ENCODE measurements around the gene SYT15B.
"Not testable (repeated sequence)": the region's sequence is repeated elsewhere in the genome, so short reads cannot be mapped to it uniquely, and the experiment has no call there.

The SYT15B gene

DNA sequence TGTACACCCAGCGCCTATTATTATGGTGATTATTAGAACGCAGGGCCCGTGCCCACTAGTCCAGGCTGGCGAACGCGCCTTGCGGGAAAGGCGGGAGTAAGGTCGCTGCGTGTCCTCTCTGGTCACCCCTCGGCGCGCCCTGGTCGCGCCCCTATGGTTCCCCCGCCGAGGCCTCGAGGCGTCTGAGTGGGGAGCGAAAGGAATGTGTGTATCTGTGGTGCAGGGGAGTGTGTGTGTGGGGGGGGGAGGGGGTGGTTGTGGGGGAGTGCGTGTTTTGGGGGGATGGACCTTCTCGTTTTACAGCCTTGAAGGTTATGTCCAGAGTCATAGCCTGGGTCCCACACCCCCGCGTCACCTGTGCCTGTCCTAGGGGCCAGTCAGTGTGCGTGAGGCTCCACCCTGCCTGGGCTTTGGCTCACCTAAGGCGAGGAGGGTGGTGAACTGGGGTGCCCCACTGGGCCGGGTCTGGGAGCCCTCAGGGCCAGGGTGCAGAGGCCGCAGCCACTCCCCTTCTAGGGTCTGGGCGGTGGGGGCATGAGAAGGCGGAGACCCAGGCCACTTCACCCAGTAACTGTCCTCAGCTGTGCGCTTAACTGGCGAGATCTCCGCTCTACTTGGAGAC, at the start of gene SYT15B:
SYT15B (minus strand) TSS at position 39 of the 622 bp plus-strand sequence. CDS start 952 bp downstream, outside the sequence.
- DNase-seq: not testable (repeated sequence)

DNA sequence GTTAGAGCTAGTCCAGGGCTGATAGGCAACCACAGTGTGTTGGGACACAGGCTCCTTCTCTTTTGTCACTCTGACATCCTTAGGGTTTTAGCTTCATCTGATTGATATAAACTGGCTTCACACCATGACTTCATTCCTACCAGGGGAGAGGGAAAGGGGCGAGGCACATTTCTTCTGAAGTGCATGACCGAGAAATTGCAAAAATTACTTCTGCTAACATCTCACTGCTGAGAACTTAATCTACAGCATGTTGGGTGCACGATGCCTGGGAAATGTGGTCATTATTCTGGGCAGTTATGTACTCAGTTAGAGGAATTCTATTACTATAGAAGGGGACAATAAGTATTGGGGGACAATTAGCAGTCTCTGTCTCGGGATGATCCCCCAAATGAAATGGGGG, 16.2 kb upstream of the SYT15B start:
- DNase-seq: not testable (repeated sequence)

- DNase-seq: peak; percentile 12
Measured at GRCh38 chr10:47775361-47776231, 12.2 kb upstream of the SYT15B start.

DNA sequence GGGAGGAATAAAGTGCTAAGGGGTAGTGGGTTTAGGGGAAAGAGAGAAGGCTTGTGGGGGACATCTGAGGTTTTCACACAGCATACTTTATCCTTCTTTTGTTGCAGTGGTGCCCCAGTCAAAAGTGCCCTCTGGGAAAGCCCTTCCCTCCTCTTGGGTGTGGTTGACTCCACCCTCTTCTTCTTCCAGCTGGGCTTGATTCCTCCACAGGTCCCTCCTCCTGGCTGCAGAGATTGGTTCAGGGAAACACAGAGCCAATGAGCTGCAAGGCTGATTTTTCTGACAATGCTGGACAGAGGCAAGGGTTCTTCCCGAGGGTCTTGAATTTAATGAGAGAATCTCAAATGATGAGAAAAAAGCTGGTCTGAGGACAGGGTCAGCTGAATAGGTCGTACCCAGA, 7.4 kb upstream of the SYT15B start:
- DNase-seq: not testable (repeated sequence)

- DNase-seq: not testable (repeated sequence)
Measured at GRCh38 chr10:47768578-47769115, 5.3 kb upstream of the SYT15B start.

- DNase-seq: not testable (repeated sequence)
Measured at GRCh38 chr10:47768085-47768484, 4.7 kb upstream of the SYT15B start.

DNA sequence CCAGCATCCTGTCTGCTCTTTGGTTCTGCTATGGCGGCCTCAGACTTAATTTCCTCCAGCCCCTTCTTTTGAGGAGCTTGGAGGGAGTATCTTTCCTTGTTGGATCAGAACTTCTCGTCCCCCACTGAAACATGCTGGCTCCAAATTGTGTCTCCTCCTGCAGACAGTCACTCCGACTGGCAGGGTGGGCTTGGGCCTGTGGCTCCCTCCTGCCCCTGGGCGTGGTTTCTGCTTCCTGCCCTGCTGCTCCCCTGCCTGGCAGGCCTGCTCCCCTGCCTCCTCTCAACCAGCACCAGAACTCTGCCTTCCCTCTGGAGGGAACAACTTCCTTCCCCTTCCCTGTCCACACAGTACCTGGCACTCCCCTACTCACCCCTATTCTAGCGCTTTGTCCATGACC, 3.8 kb upstream of the SYT15B start:
- not testable (repeated sequence) for DNase-seq

- DNase-seq: not testable (repeated sequence)
Measured at GRCh38 chr10:47765232-47765631, 1.8 kb upstream of the SYT15B start.

DNA sequence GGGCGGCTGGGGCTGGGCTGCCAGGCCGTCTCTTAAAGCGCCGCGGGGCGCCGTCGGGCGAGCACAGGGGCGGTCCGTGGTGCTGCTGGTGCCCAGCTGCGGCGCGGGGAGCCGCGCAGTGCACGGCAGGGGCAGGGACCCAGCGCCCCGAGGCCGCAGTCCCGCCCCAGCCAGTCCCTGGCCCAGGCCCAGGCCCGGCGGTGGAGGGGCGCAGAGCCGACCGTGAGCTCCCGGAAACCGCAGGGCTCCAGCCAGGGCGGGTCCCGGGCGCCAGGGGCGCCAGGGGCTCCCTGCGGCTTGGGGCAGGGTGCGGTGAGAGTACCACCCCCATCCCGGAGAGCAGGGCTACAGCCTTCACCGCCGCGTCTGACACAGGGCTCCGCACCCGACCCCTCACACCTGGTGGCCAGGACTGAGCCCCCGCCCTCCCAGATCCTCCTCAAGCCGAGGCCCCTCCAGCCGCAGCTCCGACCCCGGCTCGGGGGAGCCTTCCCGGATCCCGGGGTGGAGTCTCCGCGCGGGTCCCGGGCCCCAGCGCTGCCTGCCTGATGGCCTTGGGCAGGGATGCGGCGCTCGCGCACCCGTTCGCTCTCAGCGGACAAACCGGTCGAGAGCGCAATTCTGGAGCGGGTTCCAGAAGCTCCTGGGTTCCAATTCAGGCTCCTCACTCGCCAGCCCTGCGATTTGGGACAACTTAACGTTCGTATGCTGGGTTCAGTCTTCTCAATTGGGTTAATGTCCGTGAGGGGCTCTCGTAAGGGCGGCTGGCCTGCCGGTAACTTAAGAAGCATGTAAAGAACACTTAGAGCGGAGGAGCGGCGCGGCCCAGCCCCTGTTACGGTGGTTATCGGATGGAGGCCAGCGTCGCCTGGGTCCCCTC, 478 bp downstream of the SYT15B start:
- not testable (repeated sequence) for DNase-seq

- DNase-seq: not testable (repeated sequence)
Measured at GRCh38 chr10:47758855-47759254, 4.5 kb downstream of the SYT15B start.

- DNase-seq: not testable (repeated sequence)
Measured at GRCh38 chr10:47756169-47756568, 7.2 kb downstream of the SYT15B start.

- DNase-seq: not testable (repeated sequence)
Measured at GRCh38 chr10:47753871-47754270, 9.5 kb downstream of the SYT15B start.

- not testable (repeated sequence) for DNase-seq
Measured at GRCh38 chr10:47753176-47753575, 10.2 kb downstream of the SYT15B start.

- DNase-seq: not testable (repeated sequence)
Measured at GRCh38 chr10:47751821-47752220, 11.6 kb downstream of the SYT15B start.

DNA sequence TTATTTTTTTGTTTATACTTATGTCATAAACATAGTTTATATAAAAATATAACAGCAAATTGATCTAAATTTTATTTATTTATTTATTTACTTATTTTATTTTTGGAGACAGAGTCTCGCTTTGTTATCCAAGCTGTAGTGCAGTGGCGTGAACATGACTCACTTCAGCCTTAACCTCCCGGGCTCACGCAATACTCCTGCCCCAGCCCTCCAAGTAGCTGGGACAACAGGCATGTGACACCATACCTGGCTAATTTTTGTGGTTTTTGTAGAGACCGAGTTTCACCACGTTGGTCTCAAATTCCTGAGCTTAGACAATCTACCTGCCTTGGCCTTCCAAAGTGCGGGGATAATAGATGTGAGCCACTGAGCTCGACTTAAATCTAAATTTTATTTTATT, 13.0 kb downstream of the SYT15B start:
- DNase-seq: not testable (repeated sequence)

DNA sequence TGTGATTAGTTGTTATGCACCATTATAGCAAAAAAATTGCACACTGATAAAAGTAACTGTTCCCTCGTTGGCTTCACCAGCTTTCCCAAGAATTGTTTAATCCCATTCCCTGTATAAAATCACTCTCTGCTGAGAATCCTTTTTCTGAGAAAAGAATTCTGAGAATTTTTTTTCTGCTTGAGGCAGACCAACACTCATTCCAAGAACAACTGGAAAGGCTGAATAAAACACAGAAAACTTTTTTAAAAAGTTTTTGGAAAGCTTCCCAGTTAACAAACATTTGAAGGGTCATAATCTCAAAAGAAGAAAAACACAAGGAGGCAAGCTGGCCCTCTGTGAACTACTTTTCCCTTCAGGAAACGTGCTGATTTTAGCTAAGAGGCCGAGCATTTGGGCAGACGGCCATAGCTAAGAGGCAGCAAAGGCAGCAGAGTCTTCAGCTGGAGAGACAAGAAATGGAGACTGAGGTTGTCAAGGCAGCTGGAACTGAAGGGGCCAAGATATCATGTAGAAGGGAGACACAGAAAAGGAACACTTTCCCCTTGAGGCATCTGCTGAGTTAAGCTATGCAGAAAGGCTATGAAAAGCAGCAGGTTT, 16.5 kb downstream of the SYT15B start:
- DNase-seq: not testable (repeated sequence)

DNA sequence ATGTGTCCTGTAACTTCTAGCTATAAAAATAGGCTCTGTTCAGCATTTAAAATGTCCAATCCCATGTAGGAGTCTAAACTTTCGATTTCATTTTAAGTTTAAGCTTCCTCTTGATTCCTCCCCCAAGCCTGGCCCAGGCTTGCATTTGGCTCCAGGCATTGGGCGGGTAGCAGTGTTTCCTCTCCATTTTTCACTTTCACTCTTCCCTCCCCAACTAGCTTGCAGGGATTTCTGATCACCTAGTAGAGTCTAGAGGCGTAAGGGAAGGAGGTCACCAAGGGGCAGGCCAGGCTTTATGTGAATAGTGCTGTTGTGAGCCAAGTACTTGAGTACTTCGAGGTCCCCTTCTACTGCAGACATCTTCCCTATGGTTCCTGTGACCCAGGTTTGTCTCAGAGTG, 18.5 kb downstream of the SYT15B start:
- DNase-seq: not testable (repeated sequence)

DNA sequence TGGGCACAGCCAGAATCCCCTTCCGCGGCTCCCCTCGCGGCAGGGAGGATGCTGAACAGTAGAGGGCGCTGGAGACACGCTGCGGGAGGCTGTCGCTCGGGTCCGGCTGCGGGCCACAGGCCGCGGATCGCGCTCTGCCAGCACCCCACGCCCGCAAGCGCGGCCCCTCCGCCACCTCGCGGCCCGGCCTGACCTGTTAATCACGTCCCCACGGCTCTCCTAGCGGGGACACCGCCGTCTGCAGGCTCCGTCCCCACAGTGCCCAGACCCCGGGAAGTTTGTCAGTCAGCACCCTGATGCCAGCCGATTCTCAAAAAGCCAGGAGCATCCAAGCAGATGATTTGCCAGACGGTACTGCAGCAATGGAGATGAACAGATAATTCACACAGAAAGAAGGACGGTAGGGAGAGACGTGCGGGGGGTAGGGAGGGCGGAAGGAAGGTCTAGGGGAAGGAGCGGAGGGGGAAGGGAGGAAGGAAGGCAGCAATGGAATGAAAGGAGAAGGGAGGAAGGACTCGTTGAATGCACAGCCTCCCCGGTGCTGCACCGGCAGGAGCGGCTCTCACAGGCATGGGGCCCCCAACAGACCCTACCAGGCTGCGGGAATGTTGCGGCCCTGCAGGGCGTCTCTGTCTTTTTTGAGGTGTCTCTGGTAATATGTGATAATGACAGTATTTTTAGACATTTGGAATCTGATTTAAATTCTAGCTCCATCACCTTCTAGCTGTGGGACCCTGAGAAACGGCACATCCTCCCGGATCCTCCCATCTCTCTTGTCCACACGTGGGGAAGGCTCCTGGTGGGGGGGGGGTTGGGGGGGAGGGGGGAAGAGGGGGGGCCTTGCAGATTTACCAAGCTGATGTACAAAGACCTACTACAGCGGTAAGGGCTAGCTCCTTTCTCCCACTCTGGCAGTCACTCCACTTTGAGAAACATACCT, 19.5 kb downstream of the SYT15B start:
- not testable (repeated sequence) for DNase-seq

GRCh38 chr10:47740868-47741267, 22.5 kb downstream of the SYT15B start:
- not testable (repeated sequence) for DNase-seq

DNA sequence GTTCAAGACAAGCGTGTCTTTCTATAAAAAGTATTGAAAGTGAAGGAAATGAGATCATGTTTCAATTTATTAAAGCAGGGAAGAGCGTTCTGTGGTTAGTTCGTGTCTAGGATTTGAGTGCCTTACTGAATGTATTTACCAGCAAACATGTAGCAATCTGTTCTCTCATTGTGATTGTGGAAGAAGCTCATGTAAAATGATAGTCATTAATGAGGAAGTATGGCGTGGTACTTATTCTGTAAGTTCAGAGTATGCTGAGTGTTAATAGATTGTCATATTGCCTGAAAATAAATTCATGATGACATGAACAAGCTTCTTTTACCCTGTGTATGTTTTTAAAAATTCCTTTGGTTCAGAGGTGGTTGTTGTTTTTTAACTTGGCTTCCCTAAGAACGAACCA, 32.5 kb downstream of the SYT15B start:
- DNase-seq: not testable (repeated sequence)

- not testable (repeated sequence) for DNase-seq
Measured at GRCh38 chr10:47725740-47726139, 37.7 kb downstream of the SYT15B start.

Data from stimulated activated CD4-positive, alpha-beta T cell treated with anti-CD3 and anti-CD28 coated beads, Interleukin-1b, Interleukin-23, amount 100 ng/mL, for 48 hours (primary cell).